PC-9 (cell line): Measurements from ENCODE around the gene SPR.

Experiments used
- CTCF ChIP-seq: fragments of 200-600 bp; sonication (generic); conservative IDR thresholded peaks from 2 replicates; pipeline ENCODE4 v1.6.1; 2017; ENCODE audit warnings: mixed run types, antibody characterized with exemption, mild to moderate bottlenecking, moderate library complexity
- EZH2 ChIP-seq: fragments of 200-600 bp; sonication (generic); IDR thresholded peaks from 2 replicates; pipeline ENCODE4 v1.8.0; 2017; ENCODE audit warnings: antibody characterized with exemption, low read depth

DNA sequence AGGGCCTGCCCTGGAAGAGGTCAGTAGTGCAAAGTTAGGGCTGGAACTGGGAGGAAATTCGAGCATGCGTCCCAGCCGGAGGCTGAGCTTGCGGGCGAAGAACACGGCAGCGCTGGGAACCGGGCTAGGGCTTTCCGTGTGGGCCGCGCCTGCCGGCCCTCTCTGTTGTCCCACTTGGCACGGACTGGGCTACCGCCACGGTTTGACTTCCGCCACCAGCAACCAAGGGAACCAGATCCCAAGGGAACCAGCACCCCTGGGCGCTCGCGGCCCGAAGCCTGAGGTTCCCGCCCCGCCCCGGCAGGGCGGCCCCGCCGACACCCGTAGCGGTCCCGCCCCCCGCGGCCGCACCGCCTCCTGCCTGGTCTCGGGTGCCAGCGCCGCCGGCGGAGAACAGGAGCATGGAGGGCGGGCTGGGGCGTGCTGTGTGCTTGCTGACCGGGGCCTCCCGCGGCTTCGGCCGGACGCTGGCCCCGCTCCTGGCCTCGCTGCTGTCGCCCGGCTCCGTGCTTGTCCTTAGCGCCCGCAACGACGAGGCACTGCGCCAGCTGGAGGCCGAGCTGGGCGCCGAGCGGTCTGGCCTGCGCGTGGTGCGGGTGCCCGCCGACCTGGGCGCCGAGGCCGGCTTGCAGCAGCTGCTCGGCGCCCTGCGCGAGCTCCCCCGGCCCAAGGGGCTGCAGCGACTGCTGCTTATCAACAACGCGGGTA, at the start of gene SPR:
- TF ChIP-seq CTCF (no peak), EZH2 (no peak)
